GM21723 (cell line): ENCODE data around the gene PLEKHN1.
A peak's percentile ranks its signal among the peaks of the same experiment; 100 is the strongest.
"Not testable (repeated sequence)": the region's sequence is repeated elsewhere in the genome, so short reads cannot be mapped to it uniquely, and the experiment has no call there.

Experiments
- ATAC-seq: cut with Tn5 transposase; IDR thresholded peaks from one replicate; pipeline ENCODE4 v1.9.1; 2021; ENCODE audit warnings: mild to moderate bottlenecking, moderate library complexity; ENCODE audit not compliant: unreplicated experiment

Gene PLEKHN1

GRCh38 chr1:1005774-1006304, 39.6 kb downstream of the PLEKHN1 start:
- ATAC-seq: no peak

- no peak for ATAC-seq
Measured at GRCh38 chr1:1006305-1007159, 40.2 kb downstream of the PLEKHN1 start.

GRCh38 chr1:1010131-1010530, 43.8 kb downstream of the PLEKHN1 start:
- ATAC-seq: not testable (repeated sequence)

- no peak for ATAC-seq
Measured at GRCh38 chr1:1011396-1011949, 45.2 kb downstream of the PLEKHN1 start.

- ATAC-seq: not testable (repeated sequence)
Measured at GRCh38 chr1:1012736-1013104, 46.4 kb downstream of the PLEKHN1 start.

GRCh38 chr1:1013105-1013921, 47.0 kb downstream of the PLEKHN1 start, which contains the start of gene ISG15:
Gene ISG15, plus strand, starts transcription at chr1:1013497. Its CDS starts 77 bp downstream, at chr1:1013574.
- ATAC-seq: peak; percentile 83

- no peak for ATAC-seq
Measured at GRCh38 chr1:1013922-1014648, 47.8 kb downstream of the PLEKHN1 start.

- ATAC-seq: no peak
Measured at GRCh38 chr1:1014799-1015681, 48.8 kb downstream of the PLEKHN1 start.

GRCh38 chr1:1017397-1018320, 51.4 kb downstream of the PLEKHN1 start:
- ATAC-seq: not testable (repeated sequence)

GRCh38 chr1:1018321-1018685, 52.0 kb downstream of the PLEKHN1 start:
- ATAC-seq: not testable (repeated sequence)

- ATAC-seq: peak; percentile 62
Measured at GRCh38 chr1:1019122-1019999, 53.1 kb downstream of the PLEKHN1 start.

- peak; percentile 25 for ATAC-seq
Measured at GRCh38 chr1:1020000-1020404, 53.7 kb downstream of the PLEKHN1 start, which contains the start of gene AGRN. Gene AGRN, plus strand, starts transcription at chr1:1020120. Its CDS starts 53 bp downstream, at chr1:1020173.

- peak; percentile 2 for ATAC-seq
Measured at GRCh38 chr1:1020415-1021009, 54.2 kb downstream of the PLEKHN1 start.

- ATAC-seq: no peak
Measured at GRCh38 chr1:1021010-1021919, 55.0 kb downstream of the PLEKHN1 start.

- ATAC-seq: no peak
Measured at GRCh38 chr1:1021920-1022259, 55.6 kb downstream of the PLEKHN1 start.
